ENCODE measurements around the gene PNISR.

DNA sequence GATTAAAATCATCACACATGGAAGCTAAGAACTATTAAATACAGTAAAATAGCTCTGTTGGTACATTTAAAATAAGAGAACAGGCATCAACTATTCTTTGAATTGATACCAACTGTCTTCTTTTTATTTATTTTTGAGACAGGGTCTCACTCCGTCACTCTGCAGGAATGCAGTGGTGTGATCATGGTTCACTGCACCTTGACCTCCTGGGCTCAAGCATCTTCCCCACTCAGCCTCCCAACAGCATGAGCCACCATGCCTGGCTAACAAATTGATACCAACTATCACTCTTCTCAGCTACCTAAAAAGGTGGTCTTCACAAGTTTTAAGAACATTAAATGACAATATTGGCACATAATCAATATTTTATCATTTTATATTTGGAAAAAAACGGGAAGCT, 7.8 kb upstream of the PNISR start:
- TF ChIP-seq, protein P1, sequence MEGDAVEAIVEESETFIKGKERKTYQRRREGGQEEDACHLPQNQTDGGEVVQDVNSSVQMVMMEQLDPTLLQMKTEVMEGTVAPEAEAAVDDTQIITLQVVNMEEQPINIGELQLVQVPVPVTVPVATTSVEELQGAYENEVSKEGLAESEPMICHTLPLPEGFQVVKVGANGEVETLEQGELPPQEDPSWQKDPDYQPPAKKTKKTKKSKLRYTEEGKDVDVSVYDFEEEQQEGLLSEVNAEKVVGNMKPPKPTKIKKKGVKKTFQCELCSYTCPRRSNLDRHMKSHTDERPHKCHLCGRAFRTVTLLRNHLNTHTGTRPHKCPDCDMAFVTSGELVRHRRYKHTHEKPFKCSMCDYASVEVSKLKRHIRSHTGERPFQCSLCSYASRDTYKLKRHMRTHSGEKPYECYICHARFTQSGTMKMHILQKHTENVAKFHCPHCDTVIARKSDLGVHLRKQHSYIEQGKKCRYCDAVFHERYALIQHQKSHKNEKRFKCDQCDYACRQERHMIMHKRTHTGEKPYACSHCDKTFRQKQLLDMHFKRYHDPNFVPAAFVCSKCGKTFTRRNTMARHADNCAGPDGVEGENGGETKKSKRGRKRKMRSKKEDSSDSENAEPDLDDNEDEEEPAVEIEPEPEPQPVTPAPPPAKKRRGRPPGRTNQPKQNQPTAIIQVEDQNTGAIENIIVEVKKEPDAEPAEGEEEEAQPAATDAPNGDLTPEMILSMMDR (conservative IDR thresholded peaks at IDR 0.05) = no peak
- TF ChIP-seq ZFX (IDR thresholded peaks at IDR 0.05) = no peak

Measured in C4-2B (cell line).